GM12878 (cell line): Measurements from ENCODE around the gene SOS1. TPM values are rescaled to one million over a fixed set of nuclear protein-coding genes. Genes with fewer than 3 reads are reported as not detected.

ENCODE experiments used
- ATAC-seq: fragments of 200-7000 bp; cut with Tn5 transposase; 3 replicates; pipeline ENCODE4 v1.9.1; 2020; ENCODE audit warnings: mild to moderate bottlenecking, moderate library complexity
- BruUV-seq: library from RNA; stranded (reverse); fragments of 400-500 nt; replicated peaks from 2 replicates; lab custom pipeline; 2021; lab: Mats Ljungman, UMichigan
- CTCF ChIA-PET: fragments of 300-600 bp; sonication (Branson Sonifier 250); formaldehyde crosslinking; extraction: SDS; loops from one replicate; lab custom pipeline; 2021; ENCODE audit warnings: inconsistent platforms; lab: Yijun Ruan, JAX
- POLR2A ChIA-PET: fragments of 350-600 bp; formaldehyde crosslinking; extraction: SDS; loops from one replicate; lab custom pipeline; 2021; ENCODE audit warnings: inconsistent platforms; lab: Charles Lee
- RAD21 ChIA-PET: fragments of 300-600 bp; sonication (Branson Sonifier 250); formaldehyde crosslinking; loops from one replicate; lab custom pipeline; 2023; ENCODE audit warnings: antibody characterized with exemption; ENCODE audit not compliant: unreplicated experiment; lab: Charles Lee
- SMC1A ChIA-PET: fragments of 300-600 bp; sonication (Branson Sonifier 250); formaldehyde crosslinking; loops from one replicate; lab custom pipeline; 2023; ENCODE audit not compliant: unreplicated experiment, uncharacterized antibody; lab: Charles Lee
- DNase-seq: peaks from one replicate; pipeline ENCODE4 v3.0.0-alpha.2; 2011; ENCODE audit warnings: low read depth, low spot score
- FAIRE-seq: peaks from 3 replicates; lab custom pipeline; 2011; peaks lifted over from hg19 to GRCh38; lab: Jason Lieb, UNC
- H2AFZ ChIP-seq: 2 replicates; pipeline ENCODE4 v1.6.0; 2011; ENCODE audit warnings: low read depth, low read length, control low read depth; ENCODE audit not compliant: control insufficient read depth
- H3K27ac ChIP-seq: 2 replicates; pipeline ENCODE4 v1.5.1; 2011; ENCODE audit warnings: control low read depth; ENCODE audit not compliant: control insufficient read depth, insufficient read depth
- H3K27me3 ChIP-seq, 2 experiments: replicated peaks in 1 of 2; 2 replicates each; pipeline versions ENCODE4 v1.6.0 to v1.6.1; 2011; ENCODE audit warnings: low read length in 1 of 2; ENCODE audit not compliant: control insufficient read depth in 2 of 2, insufficient read depth in 2 of 2
- H3K36me3 ChIP-seq, 2 experiments: 2 replicates each; pipeline ENCODE4 v1.5.1; 2011; ENCODE audit warnings: low read length in 1 of 2; ENCODE audit not compliant: control insufficient read depth in 2 of 2, insufficient read depth in 2 of 2
- H3K4me1 ChIP-seq: 2 replicates; pipeline ENCODE4 v1.6.1; 2011; ENCODE audit warnings: mild to moderate bottlenecking, low read length, moderate library complexity, mixed read lengths; ENCODE audit not compliant: control insufficient read depth, insufficient read depth
- H3K4me2 ChIP-seq: 2 replicates; pipeline ENCODE4 v1.6.0; 2011; ENCODE audit warnings: control low read depth; ENCODE audit not compliant: control insufficient read depth, insufficient read depth
- H3K4me3 ChIP-seq: fragments of 200-600 bp; sonication (generic); 2 replicates; pipeline ENCODE4 v1.5.1; 2016
- H3K79me2 ChIP-seq: 2 replicates; pipeline ENCODE4 v1.6.0; 2011; ENCODE audit warnings: low read length; ENCODE audit not compliant: control insufficient read depth, insufficient read depth
- H3K9ac ChIP-seq: 2 replicates; pipeline ENCODE4 v1.8.0; 2011; ENCODE audit warnings: low read length, control low read depth, mixed read lengths; ENCODE audit not compliant: control insufficient read depth, insufficient read depth
- H3K9me3 ChIP-seq: replicated peaks from 3 replicates; pipeline ENCODE4 v1.5.1; 2011; ENCODE audit warnings: mild to moderate bottlenecking, low read length; ENCODE audit not compliant: control insufficient read depth, insufficient read depth
- H4K20me1 ChIP-seq: 2 replicates; pipeline ENCODE4 v1.6.0; 2011; ENCODE audit not compliant: control insufficient read depth, insufficient read depth
- ATF7 ChIP-seq: fragments of 450-650 bp; IDR thresholded peaks from 2 replicates; pipeline ENCODE4 v1.6.1; 2016; ENCODE audit warnings: low read depth, mild to moderate bottlenecking
- EZH2 ChIP-seq: IDR thresholded peaks from 2 replicates; pipeline ENCODE4 v1.6.1; 2012; ENCODE audit warnings: low read depth, mild to moderate bottlenecking, control low read depth, inconsistent platforms, low read length, borderline replicate concordance; ENCODE audit not compliant: control insufficient read depth
- IKZF2 ChIP-seq, 2 experiments: fragments of 450-650 bp; IDR thresholded peaks; 2 replicates each; pipeline ENCODE4 v1.6.1; 2017; ENCODE audit warnings: mild to moderate bottlenecking in 2 of 2, moderate library complexity in 2 of 2
- MYC ChIP-seq: IDR thresholded peaks from 2 replicates; pipeline ENCODE4 v1.6.1; 2011; ENCODE audit warnings: mild to moderate bottlenecking, low read length, moderate library complexity, inconsistent platforms; ENCODE audit not compliant: insufficient read depth, insufficient replicate concordance, insufficient read length, severe bottlenecking
- POLR2AphosphoS5 ChIP-seq: IDR thresholded peaks from 2 replicates; pipeline ENCODE4 v1.6.1; 2011; ENCODE audit warnings: mild to moderate bottlenecking, low read length, inconsistent platforms
- RFX5 ChIP-seq: IDR thresholded peaks from 2 replicates; pipeline ENCODE4 v1.6.1; 2011; ENCODE audit warnings: low read depth, low read length, improper control_type of control experiment
- SIX5 ChIP-seq: IDR thresholded peaks from 2 replicates; pipeline ENCODE4 v1.6.1; 2011; ENCODE audit warnings: mild to moderate bottlenecking, low read depth, low read length, moderate library complexity; ENCODE audit not compliant: severe bottlenecking
- WGBS: methylation state at CpG from one replicate; pipeline ENCODE4 v1.1.6; 2016; ENCODE audit warnings: low lambda C conversion rate; ENCODE audit not compliant: insufficient replicate concordance, insufficient coverage; ENCODE audit errors: missing lambda C conversion rate; 5-methylcytosine and 5-hydroxymethylcytosine counted together
- in situ Hi-C: fragments of 300-500 bp; cut with MboI; formaldehyde crosslinking; loops from 9 replicates; pipeline ENCODE4 v1.14.3; 2018; ENCODE audit warnings: mixed read lengths
- intact Hi-C: fragments of 100-400 bp; cut with micrococcal nuclease; formaldehyde crosslinking; loops from one replicate; pipeline ENCODE4 v1.14.2; 2022; ENCODE audit not compliant: unreplicated experiment
- polyA plus RNA-seq, 11 experiments: library from polyadenylated mRNA; depleted of rRNA in 4 of 11; unstranded in 6 of 11; stranded (reverse) in 5 of 11; fragments of >200 nt; fragmentation: Nextera tagmentation in 4 of 11; fragmentation: Illumina TruSeq in 1 of 11; extraction: Ambion mirVana in 4 of 11; extraction: Trizol in 1 of 11; gene quantifications; 1 replicate in 1 of 11; 2 replicates in 10 of 11; pipeline versions ENCODE4 v1.2.1 to v1.2.3, GENCODE V29; 2011 to 2016; ENCODE audit warnings: inconsistent platforms in 2 of 11, missing spikeins in 2 of 11, low read depth in 1 of 11
- total RNA-seq, 4 experiments: library from RNA; depleted of rRNA in 3 of 4; stranded (reverse); fragments of >200 nt in 3 of 4; fragmentation: Illumina TruSeq in 1 of 4; extraction: Trizol in 1 of 4; gene quantifications; 2 replicates each; pipeline versions ENCODE4 v1.2.1 to v1.2.3, GENCODE V29; 2013 to 2021

SOS1 gene
- total and polyA plus RNA-seq, 10 of the 15 experiments (the other 5 are each of a cell fraction or from before 2014, with no cell fraction given): 2.1 to 24.1 (median 8.5) TPM

- no peak for ATAC-seq
- DNase-seq: no peak
- POLR2A ChIA-PET: interaction anchor here (0.6 kb wide), 1 partner anchor 677 kb away, joined by 3 read pairs; no protein-coding TSS in a partner anchor
- no peak overlapping the region for H3K27ac ChIP-seq
- H3K36me3 ChIP-seq: peaks cover 0 to 8% of the 10 kb centered on the region in 2 experiments; a peak in 2 of 4 replicates
- no peak overlapping the region for H3K4me3 ChIP-seq
- SMC1A ChIA-PET: interaction anchor here (0.7 to 2.4 kb wide), 2 partner anchors 50 to 61 kb away, joined by 3 to 8 read pairs; no protein-coding TSS in a partner anchor
- H2AFZ ChIP-seq: no peak overlapping the region
- in situ Hi-C loops (no loop called here), intact Hi-C loops (no loop called here)
- no peak overlapping the region for H3K4me2 ChIP-seq
- RAD21 ChIA-PET: no interaction called here
- FAIRE-seq: no peak
- H3K79me2 ChIP-seq: no peaks in the 10 kb centered on the region
- no peak for TF ChIP-seq POLR2AphosphoS5
- TF ChIP-seq IKZF2 (IDR thresholded peaks at IDR 0.05): no peak
- 0 out of 2 replicates have a peak, but pooled peaks have one; percentile 17 for TF ChIP-seq ATF7
- TF ChIP-seq SIX5: no peak
- no peak for TF ChIP-seq EZH2
- no peak for TF ChIP-seq RFX5
- no peaks in the 10 kb centered on the region; the same call in 2 of the 3 replicates for H3K9me3 ChIP-seq
- no peaks in the 10 kb centered on the region for H4K20me1 ChIP-seq
- H3K9ac ChIP-seq: no peak overlapping the region
- no peaks in the 10 kb centered on the region for H3K27me3 ChIP-seq
- whole genome bisulfite sequencing: 0% methylated on average over 1 of the region's 1 CpG
- BruUV-seq: no TSS peak
- H3K4me1 ChIP-seq: no peaks in the 10 kb centered on the region
- CTCF ChIA-PET: interaction anchor here (2.3 kb wide), 1 partner anchor 61 kb away, joined by 7 read pairs; no protein-coding TSS in a partner anchor
These were observed 112.2 kb downstream of the SOS1 start for GRCh38 chr2:39008665-39009064.

- no peaks in the 10 kb centered on the region for H4K20me1 ChIP-seq
- CTCF ChIA-PET: interaction anchor here (1.4 to 2.3 kb wide), 2 partner anchors 60 to 220 kb away, joined by 4 to 7 read pairs; no protein-coding TSS in a partner anchor
- SMC1A ChIA-PET: interaction anchor here (0.7 to 2.4 kb wide), 2 partner anchors 51 to 60 kb away, joined by 3 to 8 read pairs; no protein-coding TSS in a partner anchor
- no peak overlapping the region for H3K4me3 ChIP-seq
- no TSS peak for BruUV-seq
- in situ Hi-C loops (no loop called here), intact Hi-C loops (no loop called here)
- H3K9ac ChIP-seq: no peak overlapping the region
- TF ChIP-seq MYC: no peak
- POLR2A ChIA-PET: no interaction called here
- FAIRE-seq: no peak
- DNase-seq: no peak
- no peak overlapping the region for H2AFZ ChIP-seq
- H3K4me1 ChIP-seq: no peaks in the 10 kb centered on the region
- no peaks in the 10 kb centered on the region for H3K79me2 ChIP-seq
- no peak overlapping the region for H3K4me2 ChIP-seq
- 75% methylated on average over 5 of the region's 5 CpGs for WGBS
- no peaks in the 10 kb centered on the region; the same call in 2 of the 3 replicates for H3K9me3 ChIP-seq
- RAD21 ChIA-PET: interaction anchor here (1.2 kb wide), 1 partner anchor 220 kb away, joined by 3 read pairs; no protein-coding TSS in a partner anchor
- no peak overlapping the region for H3K27ac ChIP-seq
- H3K27me3 ChIP-seq: no peaks in the 10 kb centered on the region
- no peak for ATAC-seq
- peaks cover 0 to 8% of the 10 kb centered on the region in 2 experiments; a peak in 2 of 4 replicates for H3K36me3 ChIP-seq
These were observed 112.9 kb downstream of the SOS1 start for GRCh38 chr2:39007875-39008504.
